ENCODE results near the gene MARCHF2. TPM values are rescaled to one million over a fixed set of nuclear protein-coding genes. Genes with fewer than 3 reads are reported as not detected.

Gene MARCHF2
- total RNA-seq, 1 experiment from 2014 or later, result 27.5 TPM

- TF ChIP-seq CTCF (conservative IDR thresholded peaks at IDR 0.05), result no peak
- no peak overlapping the region for H3K4me2 ChIP-seq (ENCODE audit: insufficient read depth, insufficient read length, low read length)
- H3K9me3 ChIP-seq (ENCODE audit: control insufficient read depth, low read depth, low read length), result no peaks in the 10 kb centered on the region
- Mint-ChIP-seq H3K27ac (peak overlapping the region in 1 of 3 experiments; percentile 70; a peak in 1 of 7 replicates), H3K9me3 (no peaks in the 10 kb centered on the region), H3K4me1 (peaks cover 6 to 8% of the 10 kb centered on the region in 2 experiments), H3K36me3 (ENCODE audit: insufficient read depth in 1 of 3, low read depth in 3 of 3) (peaks cover 0 to 3% (median 0%) of the 10 kb centered on the region in 3 experiments; a peak in 1 of 7 replicates), H3K4me3 (no peak overlapping the region), H3K27me3 (ENCODE audit: low read depth) (no peaks in the 10 kb centered on the region)
- H4K91ac ChIP-seq (ENCODE audit: insufficient read length, low read depth, low read length), result no peak overlapping the region
- no peak overlapping the region for H4K8ac ChIP-seq (replicated peaks; ENCODE audit: insufficient read length, low read depth, low read length)
- no peak overlapping the region for H3T11ph ChIP-seq (ENCODE audit: low read length)
- H2BK12ac ChIP-seq (ENCODE audit: insufficient read length, low read depth, low read length), result no peak overlapping the region
- H4K20me1 ChIP-seq (ENCODE audit: control insufficient read depth, insufficient read depth, insufficient read length), result no peaks in the 10 kb centered on the region
- H3K9ac ChIP-seq (ENCODE audit: extremely low read depth, insufficient read length, low read length), result no peak overlapping the region
- H3K4me1 ChIP-seq (ENCODE audit: insufficient read depth, low read length), result no peaks in the 10 kb centered on the region
- H3K4ac ChIP-seq (ENCODE audit: low read depth, low read length), result no peak overlapping the region
- no peak overlapping the region for H3K27ac ChIP-seq (ENCODE audit: insufficient read length, low read depth, low read length)
- WGBS (ENCODE audit: extremely low coverage, insufficient read length, low lambda C conversion rate), result no CpG with 5 or more reads among the region's 4 CpGs
- no peaks in the 10 kb centered on the region for H3K79me1 ChIP-seq (ENCODE audit: insufficient read depth, low read depth, low read length, poor library complexity, severe bottlenecking)
- H2BK5ac ChIP-seq (ENCODE audit: insufficient read length, low read length), result no peak overlapping the region
- no peak overlapping the region for H3K18ac ChIP-seq (ENCODE audit: insufficient read length, low read depth, low read length)
- H2BK20ac ChIP-seq (ENCODE audit: low read depth, low read length, poor library complexity, severe bottlenecking), result no peak overlapping the region
- no peak overlapping the region for H3K56ac ChIP-seq (ENCODE audit: insufficient read length, low read depth, low read length)
- no peak overlapping the region for H2AK5ac ChIP-seq (ENCODE audit: insufficient read length, low read length)
- H4K5ac ChIP-seq (ENCODE audit: insufficient read length, low read depth, low read length), result no peak overlapping the region
- no peak for DNase-seq
- no peak overlapping the region for H3K14ac ChIP-seq (ENCODE audit: insufficient read depth, low read length)
- no peak overlapping the region for H2AFZ ChIP-seq (ENCODE audit: low read length)
- H2BK15ac ChIP-seq (ENCODE audit: low read depth, low read length), result no peak overlapping the region
- no peaks in the 10 kb centered on the region for H3K27me3 ChIP-seq (ENCODE audit: insufficient read depth, low read length)
- H3K23ac ChIP-seq (ENCODE audit: insufficient read length, low read depth, low read length), result no peak overlapping the region
- no peak overlapping the region for H2BK120ac ChIP-seq (ENCODE audit: low read depth, low read length, poor library complexity, severe bottlenecking)
- no peaks in the 10 kb centered on the region for H3K79me2 ChIP-seq (ENCODE audit: insufficient read depth, low read length)
- H3K23me2 ChIP-seq (ENCODE audit: insufficient read length, low read depth, low read length, poor library complexity, severe bottlenecking), result peaks cover 5% of the 10 kb centered on the region
Observed at GRCh38 chr19:8416796-8417195, 3.7 kb downstream of the MARCHF2 start.

Measured in H9 (cell line).